GM19328 (cell line): ENCODE results near the gene ORM1.
"Not testable (repeated sequence)": the region's sequence is repeated elsewhere in the genome, so short reads cannot be mapped to it uniquely, and the experiment has no call there.

Source experiments
- ATAC-seq: cut with Tn5 transposase; IDR thresholded peaks from one replicate; pipeline ENCODE4 v1.9.1; 2021; ENCODE audit warnings: mild to moderate bottlenecking, moderate library complexity; ENCODE audit not compliant: unreplicated experiment

The ORM1 gene

DNA sequence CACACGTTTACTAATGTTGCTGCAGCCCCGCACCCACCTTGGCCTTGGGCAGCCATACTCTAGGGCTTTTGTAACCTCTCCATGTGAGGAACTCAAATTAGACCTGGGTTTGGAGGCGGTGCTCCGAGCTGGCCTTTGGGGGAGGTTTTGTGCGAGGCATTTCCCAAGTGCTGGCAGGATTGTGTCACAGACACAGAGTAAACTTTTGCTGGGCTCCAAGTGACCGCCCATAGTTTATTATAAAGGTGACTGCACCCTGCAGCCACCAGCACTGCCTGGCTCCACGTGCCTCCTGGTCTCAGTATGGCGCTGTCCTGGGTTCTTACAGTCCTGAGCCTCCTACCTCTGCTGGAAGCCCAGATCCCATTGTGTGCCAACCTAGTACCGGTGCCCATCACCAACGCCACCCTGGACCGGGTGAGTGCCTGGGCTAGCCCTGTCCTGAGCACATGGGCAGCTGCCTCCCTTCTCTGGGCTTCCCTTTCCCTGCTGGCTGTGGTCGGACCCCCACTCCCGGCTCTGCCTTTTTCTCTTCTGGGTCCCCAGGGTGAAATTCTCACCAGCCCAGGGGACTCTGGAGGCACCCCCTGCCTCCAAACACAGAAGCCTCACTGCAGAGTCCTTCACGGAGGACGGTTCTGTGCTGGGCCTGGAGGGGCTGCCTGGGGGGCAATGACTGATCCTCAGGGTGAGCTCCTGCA is at the start of gene ORM1:
TSS of gene ORM1 (plus strand) at position 268 of the 701 bp plus-strand sequence. CDS start at position 304, 36 bp downstream.
- ATAC-seq = not testable (repeated sequence)

GRCh38 chr9:114273461-114273881 is 49.4 kb upstream of the ORM1 start:
- ATAC-seq = no peak

GRCh38 chr9:114274217-114274616 is 48.7 kb upstream of the ORM1 start:
- ATAC-seq = no peak

DNA sequence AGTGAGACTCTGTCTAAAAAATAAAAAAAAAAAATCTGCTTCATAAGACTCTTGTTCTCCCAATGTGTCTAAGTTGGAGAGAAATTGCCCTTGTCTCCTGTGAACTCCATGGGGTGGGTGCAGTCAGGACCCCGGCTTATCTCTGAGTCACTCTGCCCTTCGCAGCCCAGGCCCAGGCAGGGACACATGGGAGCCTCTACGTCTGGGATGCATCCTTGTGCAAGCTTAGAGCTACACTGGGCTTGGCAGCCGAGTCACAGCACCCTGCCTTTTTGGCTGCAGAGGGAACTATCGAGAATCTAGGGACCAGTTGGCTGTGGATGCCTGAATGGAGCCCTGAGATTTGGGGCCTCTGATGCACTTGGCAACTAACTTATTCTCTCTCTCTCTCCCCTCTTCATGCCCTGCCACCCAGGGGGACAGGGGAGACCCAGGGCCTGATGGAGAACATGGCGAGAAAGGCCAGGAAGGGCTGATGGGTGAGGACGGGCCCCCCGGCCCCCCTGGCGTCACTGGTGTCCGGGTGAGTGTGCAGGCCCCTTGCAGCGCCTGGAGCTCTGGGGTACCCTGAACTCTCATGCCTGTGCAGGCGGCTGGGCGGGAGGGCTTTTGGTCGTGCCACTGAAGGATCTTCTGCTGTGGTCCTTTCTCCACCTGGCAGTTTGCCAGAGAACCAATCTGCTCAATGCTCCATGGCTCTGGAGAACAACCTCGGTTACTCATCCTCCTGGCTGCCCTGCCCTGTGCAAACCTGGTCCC is 47.5 kb upstream of the ORM1 start:
- no peak for ATAC-seq

GRCh38 chr9:114276908-114277821 is 45.7 kb upstream of the ORM1 start:
- ATAC-seq = no peak

GRCh38 chr9:114278356-114278755 is 44.5 kb upstream of the ORM1 start:
- ATAC-seq = no peak

DNA sequence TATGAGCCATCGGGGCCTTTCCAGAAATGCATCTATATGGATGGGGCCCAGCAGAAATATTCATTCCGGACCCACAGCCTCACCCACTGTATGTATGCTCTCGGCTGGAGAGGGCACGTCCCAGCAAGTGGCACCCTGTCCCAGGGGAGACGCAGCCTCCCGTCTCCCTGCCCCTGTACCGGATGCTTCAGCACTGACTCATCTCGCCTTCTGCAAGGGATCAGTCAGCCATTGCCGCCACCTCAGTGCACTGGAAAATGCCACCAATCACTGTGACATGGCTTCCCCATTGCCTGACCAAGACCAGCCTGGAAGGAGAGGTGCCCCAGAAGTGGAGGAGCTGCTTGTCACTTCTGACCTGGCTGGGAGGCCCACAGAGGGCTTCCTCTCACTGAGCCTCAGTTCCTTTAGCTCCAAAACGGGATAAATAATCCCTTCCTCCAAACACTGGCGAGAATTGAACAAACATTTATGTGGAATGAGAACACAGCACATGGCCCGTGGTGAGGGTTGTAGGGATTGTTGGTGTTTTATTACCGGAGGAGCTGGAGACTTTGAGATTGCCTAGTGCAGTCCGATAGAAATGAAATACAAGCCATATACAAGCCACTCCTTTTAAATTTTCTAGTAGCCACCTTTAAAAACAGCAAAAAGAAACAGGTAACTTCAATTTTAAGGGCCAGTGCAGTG is 43.9 kb upstream of the ORM1 start:
- ATAC-seq = no peak

DNA sequence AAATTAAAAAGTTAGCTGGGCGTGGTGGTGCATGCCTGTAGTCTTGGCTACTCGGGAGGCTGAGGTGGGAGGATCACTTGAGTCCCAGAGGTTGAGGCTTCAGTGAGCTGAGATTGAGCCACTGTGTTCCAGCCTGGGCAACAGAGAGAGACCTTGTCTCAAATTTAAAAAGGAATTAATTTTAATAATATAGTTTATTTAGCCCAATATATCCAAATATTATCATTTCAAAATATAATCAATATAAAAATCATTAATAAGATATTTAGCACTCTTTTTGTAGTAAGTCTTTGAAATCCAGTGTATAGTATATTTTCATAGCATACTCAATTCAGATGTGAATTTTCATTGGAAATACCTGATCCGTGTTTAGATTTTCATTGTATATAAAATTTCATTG is 43.2 kb upstream of the ORM1 start:
- no peak for ATAC-seq

GRCh38 chr9:114280636-114281472 is 42.0 kb upstream of the ORM1 start:
- ATAC-seq = no peak

DNA sequence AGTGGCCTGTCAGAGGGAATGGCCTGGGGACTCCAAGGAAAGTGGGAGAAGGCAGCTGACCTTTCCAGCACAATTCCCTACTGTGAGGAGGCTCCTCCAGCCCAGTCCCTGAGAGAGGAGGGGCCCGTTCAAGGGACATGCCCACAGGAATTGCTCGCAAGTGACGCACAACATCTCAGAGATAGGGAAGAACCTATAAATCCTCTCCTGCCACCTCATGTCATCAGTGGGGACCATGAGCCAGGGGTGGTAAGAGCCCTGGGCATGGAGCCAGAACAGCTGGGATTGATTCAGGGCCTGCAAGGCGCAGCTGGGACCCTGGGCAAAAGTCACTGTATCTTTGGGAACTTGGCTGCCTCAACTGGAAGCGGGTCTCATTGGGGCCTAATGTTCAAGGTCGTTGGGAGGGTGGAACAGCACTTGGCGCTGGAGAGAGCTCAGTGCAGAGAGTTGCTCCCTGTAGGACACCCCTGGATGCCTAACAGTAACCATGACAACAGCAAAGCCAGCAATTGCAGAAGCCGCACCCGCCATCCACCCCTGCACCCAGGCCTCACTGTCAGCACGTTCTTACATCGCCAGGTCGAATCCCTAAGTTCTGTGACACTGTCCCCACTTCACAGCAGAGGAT is 41.3 kb upstream of the ORM1 start:
- no peak for ATAC-seq

GRCh38 chr9:114282104-114282485 is 40.8 kb upstream of the ORM1 start:
- no peak for ATAC-seq

GRCh38 chr9:114282507-114282906 is 40.4 kb upstream of the ORM1 start:
- ATAC-seq = no peak

- ATAC-seq = no peak
These were observed 40.0 kb upstream of the ORM1 start for GRCh38 chr9:114282926-114283325.

- no peak for ATAC-seq
These were observed 39.3 kb upstream of the ORM1 start for GRCh38 chr9:114283551-114284111.

GRCh38 chr9:114284316-114285060 is 38.4 kb upstream of the ORM1 start:
- ATAC-seq = no peak

DNA sequence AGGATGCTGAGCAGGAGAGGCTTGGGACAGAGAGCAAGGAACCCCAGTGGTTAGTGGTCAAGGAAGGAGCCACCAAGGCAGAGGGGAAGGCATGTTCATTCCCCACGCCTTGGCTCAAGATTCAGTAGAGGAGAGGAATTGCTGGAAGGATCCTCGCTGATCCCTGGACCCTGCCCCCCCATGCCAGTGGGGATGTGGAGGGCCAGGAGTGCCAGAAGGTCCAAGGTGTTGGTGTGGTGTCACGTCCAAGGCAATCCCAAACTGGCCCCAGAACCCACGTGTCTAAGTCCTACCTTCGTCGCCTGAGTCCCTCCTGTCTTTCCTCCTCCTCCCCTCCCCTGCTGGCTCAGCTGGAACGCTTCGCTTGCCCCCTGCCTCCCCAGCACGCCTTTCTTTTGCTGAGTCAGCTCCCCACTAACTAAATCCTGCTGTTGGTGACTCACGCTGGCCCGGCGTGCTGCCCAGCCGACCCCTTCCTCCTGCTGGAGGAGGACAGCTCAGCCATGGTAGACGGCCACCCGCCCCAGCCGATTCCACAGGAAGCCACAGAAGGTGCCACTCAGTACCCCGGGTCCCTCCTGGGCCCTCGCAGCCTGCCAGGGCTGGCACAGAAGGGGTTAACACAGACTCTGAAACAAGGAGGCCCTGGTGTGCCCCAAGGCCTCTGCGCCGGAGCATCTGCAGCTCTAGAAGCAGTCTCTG is 37.6 kb upstream of the ORM1 start:
- ATAC-seq = no peak

DNA sequence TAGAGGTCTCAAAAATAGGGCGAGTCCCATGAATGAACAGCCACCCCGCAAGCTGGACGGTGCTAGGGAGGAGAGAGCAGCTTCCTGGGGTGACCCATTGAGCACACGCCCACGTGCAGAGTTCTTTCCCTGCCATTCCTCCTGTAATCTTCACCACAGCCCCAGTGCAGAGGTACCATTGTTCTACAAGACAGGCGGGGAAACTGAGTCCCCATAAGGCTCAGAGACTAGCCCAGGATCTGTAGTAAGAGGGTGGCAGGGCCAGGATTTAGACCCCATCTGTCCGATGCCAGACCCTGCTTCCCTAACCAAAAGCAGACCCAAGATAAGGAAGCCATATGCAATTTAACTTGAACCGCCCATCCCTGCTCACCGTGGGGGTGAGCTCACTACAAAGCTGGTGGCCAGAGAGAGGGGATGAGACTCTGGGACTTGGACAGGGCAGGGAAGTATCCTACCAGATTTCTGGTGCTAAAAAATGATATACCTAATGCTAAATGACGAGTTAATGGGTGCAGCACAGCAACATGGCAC is 36.7 kb upstream of the ORM1 start:
- ATAC-seq = no peak
